H1 (cell line): ENCODE measurements around the gene ANO2. TPM values are rescaled to one million over a fixed set of nuclear protein-coding genes. Genes with fewer than 3 reads are reported as not detected.

Source experiments
- CTCF ChIA-PET: fragments of 300-600 bp; sonication (Branson Sonifier 250); formaldehyde crosslinking; loops from one replicate; lab custom pipeline; 2021; ENCODE audit not compliant: partially characterized antibody; lab: Charles Lee
- POLR2A ChIA-PET: fragments of 300-600 bp; sonication (Branson Sonifier 250); formaldehyde crosslinking; loops from one replicate; lab custom pipeline; 2021; ENCODE audit warnings: inconsistent platforms; ENCODE audit not compliant: partially characterized antibody; lab: Charles Lee
- DNase-seq, 2 experiments: peaks; one replicate each; pipeline versions ENCODE4 v3.0.0 to v3.0.0-alpha.2; 2010 to 2022; ENCODE audit warnings: low spot score in 2 of 2, low read depth in 1 of 2, mixed read lengths in 1 of 2
- FAIRE-seq: peaks from 2 replicates; lab custom pipeline; 2011; peaks lifted over from hg19 to GRCh38; lab: Jason Lieb, UNC
- H2AFZ ChIP-seq: 2 replicates; pipeline ENCODE4 v1.8.1; 2012; ENCODE audit warnings: low read length, inconsistent platforms
- H2AK5ac ChIP-seq: 2 replicates; pipeline ENCODE4 v1.6.1; 2013; ENCODE audit warnings: low read depth, low read length
- H2BK120ac ChIP-seq: replicated peaks from 2 replicates; pipeline ENCODE3; 2013; ENCODE audit warnings: low read depth, low read length, inconsistent platforms
- H2BK12ac ChIP-seq: 2 replicates; pipeline ENCODE4 v1.6.1; 2013; ENCODE audit warnings: low read depth, low read length
- H2BK15ac ChIP-seq: 2 replicates; pipeline ENCODE4 v1.6.1; 2013; ENCODE audit warnings: low read length
- H2BK20ac ChIP-seq: 2 replicates; pipeline ENCODE4 v1.6.1; 2013; ENCODE audit warnings: low read length
- H2BK5ac ChIP-seq: 2 replicates; pipeline ENCODE4 v1.6.1; 2013; ENCODE audit warnings: low read depth, low read length
- H3K14ac ChIP-seq: 2 replicates; pipeline ENCODE4 v1.6.1; 2013; ENCODE audit warnings: inconsistent platforms; ENCODE audit not compliant: insufficient read length
- H3K18ac ChIP-seq: 2 replicates; pipeline ENCODE4 v1.6.1; 2013; ENCODE audit warnings: low read length; ENCODE audit errors: extremely low read depth
- H3K23ac ChIP-seq: 2 replicates; pipeline ENCODE4 v1.6.1; 2013; ENCODE audit warnings: inconsistent platforms; ENCODE audit not compliant: insufficient read length
- H3K23me2 ChIP-seq: 2 replicates; pipeline ENCODE4 v1.6.1; 2013; ENCODE audit warnings: low read depth, low read length
- H3K27ac ChIP-seq: 2 replicates; pipeline ENCODE4 v1.6.1; 2011; ENCODE audit warnings: low read depth, low read length, inconsistent platforms
- H3K27me3 ChIP-seq, 4 experiments: replicated peaks in 1 of 4; 1 replicate in 1 of 4; 2 replicates in 3 of 4; pipeline versions ENCODE4 v1.6.1 to v1.8.1; 2011 to 2013; ENCODE audit warnings: low read length in 3 of 4, mild to moderate bottlenecking in 3 of 4, inconsistent platforms in 2 of 4, mixed read lengths in 2 of 4, moderate library complexity in 1 of 4; ENCODE audit not compliant: control insufficient read depth in 3 of 4, insufficient read depth in 3 of 4; ENCODE audit errors: extremely low read depth in 1 of 4
- H3K36me3 ChIP-seq, 4 experiments: 2 replicates each; pipeline versions ENCODE4 v1.6.1 to v1.8.1; 2011 to 2013; ENCODE audit warnings: mild to moderate bottlenecking in 4 of 4, low read length in 3 of 4, moderate library complexity in 2 of 4, control low read depth in 1 of 4, inconsistent platforms in 1 of 4; ENCODE audit not compliant: insufficient read depth in 4 of 4, control insufficient read depth in 2 of 4
- H3K4ac ChIP-seq: replicated peaks from 2 replicates; pipeline ENCODE3; 2013; ENCODE audit warnings: low read length, low read depth, mixed read lengths, inconsistent platforms; ENCODE audit not compliant: insufficient read length
- H3K4me1 ChIP-seq, 4 experiments: replicated peaks in 1 of 4; 1 replicate in 1 of 4; 2 replicates in 3 of 4; pipeline versions ENCODE4 v1.6.1 to v1.8.1; 2011 to 2013; ENCODE audit warnings: low read length in 3 of 4, inconsistent platforms in 2 of 4, mixed read lengths in 1 of 4; ENCODE audit not compliant: insufficient read depth in 4 of 4, control insufficient read depth in 3 of 4
- H3K4me2 ChIP-seq, 2 experiments: 2 replicates each; pipeline versions ENCODE4 v1.6.1 to v1.8.1; 2011 to 2013; ENCODE audit warnings: low read depth in 2 of 2, low read length in 2 of 2, control low read depth in 1 of 2, inconsistent platforms in 1 of 2, mild to moderate bottlenecking in 1 of 2; ENCODE audit not compliant: insufficient read depth in 1 of 2
- H3K4me3 ChIP-seq, 4 experiments: fragments of 200-600, 300-600 bp in 1 of 4; sonication (generic), shearing (Covaris generic), sonication (Bioruptor Twin) in 1 of 4; 2 replicates each; pipeline versions ENCODE4 v1.5.1 to v1.8.1; 2011 to 2016; ENCODE audit warnings: low read length in 4 of 4, low read depth in 3 of 4, control low read depth in 2 of 4, inconsistent platforms in 2 of 4, mild to moderate bottlenecking in 2 of 4, mixed read lengths in 1 of 4, moderate library complexity in 1 of 4; ENCODE audit not compliant: insufficient read depth in 2 of 4; ENCODE audit errors: extremely low read depth in 1 of 4
- H3K56ac ChIP-seq: replicated peaks from 2 replicates; pipeline ENCODE3; 2013; ENCODE audit warnings: low read depth, mild to moderate bottlenecking, mixed read lengths, low read length, inconsistent platforms; ENCODE audit not compliant: insufficient read length
- H3K79me1 ChIP-seq: 2 replicates; pipeline ENCODE4 v1.6.1; 2013; ENCODE audit warnings: low read depth, low read length, control low read depth
- H3K79me2 ChIP-seq, 2 experiments: 2 replicates each; pipeline versions ENCODE4 v1.6.1 to v1.8.1; 2012 to 2013; ENCODE audit warnings: low read length in 2 of 2, mild to moderate bottlenecking in 2 of 2, inconsistent platforms in 1 of 2; ENCODE audit not compliant: insufficient read depth in 2 of 2, control insufficient read depth in 1 of 2
- H3K9ac ChIP-seq, 4 experiments: replicated peaks in 1 of 4; 1 replicate in 1 of 4; 2 replicates in 3 of 4; pipeline versions ENCODE4 v1.6.1 to v1.8.1; 2011 to 2013; ENCODE audit warnings: low read depth in 3 of 4, low read length in 3 of 4, control low read depth in 2 of 4, mild to moderate bottlenecking in 2 of 4, moderate library complexity in 2 of 4, inconsistent platforms in 1 of 4; ENCODE audit errors: extremely low read depth in 1 of 4
- H3K9me3 ChIP-seq, 2 experiments: 2 replicates each; pipeline versions ENCODE4 v1.6.1 to v1.8.1; 2012 to 2013; ENCODE audit warnings: mild to moderate bottlenecking in 2 of 2, moderate library complexity in 2 of 2, control low read depth in 1 of 2, inconsistent platforms in 1 of 2, low read depth in 1 of 2, low read length in 1 of 2, mixed read lengths in 1 of 2; ENCODE audit not compliant: insufficient read depth in 2 of 2
- H4K20me1 ChIP-seq, 2 experiments: replicated peaks in 1 of 2; 2 replicates each; pipeline versions ENCODE3 to v1.8.1; 2011 to 2013; ENCODE audit warnings: inconsistent platforms in 2 of 2, low read length in 2 of 2, mild to moderate bottlenecking in 1 of 2; ENCODE audit not compliant: insufficient read depth in 2 of 2, control insufficient read depth in 1 of 2
- H4K5ac ChIP-seq: 2 replicates; pipeline ENCODE4 v1.6.1; 2013; ENCODE audit warnings: low read length, low read depth, mixed read lengths, inconsistent platforms; ENCODE audit not compliant: insufficient read length
- H4K8ac ChIP-seq: 2 replicates; pipeline ENCODE4 v1.8.0; 2013; ENCODE audit warnings: mild to moderate bottlenecking, moderate library complexity, low read length, inconsistent platforms; ENCODE audit not compliant: insufficient read depth; ENCODE audit errors: extremely low read depth
- H4K91ac ChIP-seq: replicated peaks from 2 replicates; pipeline ENCODE3; 2013; ENCODE audit warnings: low read length, mixed read lengths, inconsistent platforms; ENCODE audit not compliant: insufficient read length
- BRCA1 ChIP-seq: IDR thresholded peaks from 2 replicates; pipeline ENCODE4 v1.6.1; 2012; ENCODE audit warnings: low read depth, low read length, improper control_type of control experiment
- GTF2F1 ChIP-seq: IDR thresholded peaks from 2 replicates; pipeline ENCODE4 v1.6.1; 2012; ENCODE audit warnings: low read depth, low read length, improper control_type of control experiment, borderline replicate concordance
- RNF2 ChIP-seq: fragments of 200-900, 300-1000 bp; sonication (generic); IDR thresholded peaks from 2 replicates; pipeline ENCODE4 v1.7.1; 2016; ENCODE audit warnings: borderline replicate concordance, low read depth, mild to moderate bottlenecking, antibody characterized with exemption, low read length; ENCODE audit not compliant: poor library complexity, severe bottlenecking; ENCODE audit errors: missing control alignments
- WGBS, 2 experiments: shearing (Covaris generic) in 1 of 2; methylation state at CpG; one replicate each; pipeline versions ENCODE4 v1.1.6 to v1.1.7; 2013 to 2015; ENCODE audit warnings: low lambda C conversion rate in 2 of 2, mixed read lengths in 2 of 2, inconsistent platforms in 1 of 2, low coverage in 1 of 2, missing lambda C conversion rate in 1 of 2; ENCODE audit not compliant: insufficient replicate concordance in 2 of 2, insufficient coverage in 1 of 2, insufficient read length in 1 of 2; ENCODE audit errors: extremely low coverage in 1 of 2, missing lambda C conversion rate in 1 of 2; 5-methylcytosine and 5-hydroxymethylcytosine counted together
- polyA plus RNA-seq, 7 experiments: library from polyadenylated mRNA; depleted of rRNA in 3 of 7; stranded (reverse) in 5 of 7; unstranded in 2 of 7; fragments of >200 nt in 5 of 7; fragments of 200-250 nt in 2 of 7; gene quantifications; 1 replicate in 5 of 7; 2 replicates in 1 of 7; 4 replicates in 1 of 7; pipeline versions ENCODE4 v1.2.1 to v1.2.3, GENCODE V29; 2011 to 2013; ENCODE audit warnings: missing spikeins in 2 of 7, mixed read lengths in 2 of 7
- total RNA-seq: library from RNA; stranded (reverse); fragmentation: NEBNext Ultra II Directional; extraction: Animal tissue kit (Norgen Biotek cat#: 25700); gene quantifications from 2 replicates; pipeline ENCODE4 v1.2.1, GENCODE V29; 2021

Gene ANO2
- total and polyA plus RNA-seq, 2 of the 8 experiments (the other 6 are each of a cell fraction or from before 2014, with no cell fraction given) = 1.9 to 5.5 TPM

DNA sequence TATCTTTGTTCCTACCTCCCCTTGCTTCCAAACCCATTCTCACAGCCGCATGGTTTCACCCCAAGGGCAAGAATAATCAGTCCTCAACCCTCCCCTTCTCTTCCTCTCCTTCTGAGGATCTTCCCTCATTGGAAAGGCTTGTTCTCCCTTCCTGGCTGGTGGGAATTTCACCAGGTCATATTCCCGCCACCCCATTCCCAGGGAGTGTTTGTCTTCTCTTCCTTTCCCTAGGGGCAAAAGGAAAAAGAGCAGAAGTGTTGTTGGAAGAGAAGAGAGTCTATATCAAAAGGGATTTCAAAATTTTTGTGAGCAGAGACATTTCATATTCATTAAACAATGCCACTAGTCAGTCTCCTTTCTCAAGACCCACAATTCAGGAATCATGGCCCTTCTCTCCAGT, 176.9 kb downstream of the ANO2 start:
- H4K5ac ChIP-seq = no peak overlapping the region
- H3K4me1 ChIP-seq = no peaks in the 10 kb centered on the region
- no peak overlapping the region for H3K4ac ChIP-seq
- FAIRE-seq (no peak), DNase-seq (no peak)
- H2AFZ ChIP-seq = no peak overlapping the region
- CTCF ChIA-PET = interaction anchor here (0.6 to 4.2 kb wide), 5 partner anchors 18 to 58 kb away, joined by 3 to 18 read pairs (median 3); no protein-coding TSS in a partner anchor
- no peak overlapping the region for H2BK20ac ChIP-seq
- no peak overlapping the region for H3K14ac ChIP-seq
- H3K79me2 ChIP-seq = no peaks in the 10 kb centered on the region
- H3K56ac ChIP-seq = no peak overlapping the region
- TF ChIP-seq BRCA1 (no peak), RNF2 (no peak), GTF2F1 (no peak)
- H3K9me3 ChIP-seq = no peaks in the 10 kb centered on the region
- H4K8ac ChIP-seq = no peak overlapping the region
- no peak overlapping the region for H3K4me2 ChIP-seq
- H2AK5ac ChIP-seq = no peak overlapping the region
- no peaks in the 10 kb centered on the region for H3K79me1 ChIP-seq
- no peaks in the 10 kb centered on the region for H3K36me3 ChIP-seq
- no peak overlapping the region for H3K9ac ChIP-seq
- 96% methylated on average over 2 of the region's 2 CpGs; no CpG with 5 or more reads in 1 of the 2 experiments for WGBS, 2 experiments
- 0 out of 2 replicates have a peak, but pooled peaks cover 2% of the 10 kb centered on the region for H3K23me2 ChIP-seq
- no peak overlapping the region for H3K23ac ChIP-seq
- H2BK15ac ChIP-seq = no peak overlapping the region
- H4K91ac ChIP-seq = no peak overlapping the region
- H3K27ac ChIP-seq = no peak overlapping the region
- H3K27me3 ChIP-seq = no peaks in the 10 kb centered on the region
- no peak overlapping the region for H3K4me3 ChIP-seq
- H2BK12ac ChIP-seq = no peak overlapping the region
- H4K20me1 ChIP-seq = no peaks in the 10 kb centered on the region
- no peak overlapping the region for H3K18ac ChIP-seq
- POLR2A ChIA-PET = no interaction called here
- H2BK5ac ChIP-seq = no peak overlapping the region
- H2BK120ac ChIP-seq = no peak overlapping the region
